Right cardiac atrium (tissue), 5 donors: Measurements from ENCODE around the gene CPT1B. TPM values are rescaled to one million over a fixed set of nuclear protein-coding genes. Genes with fewer than 3 reads are reported as not detected.
"Not testable (repeated sequence)": the region's sequence is repeated elsewhere in the genome, so short reads cannot be mapped to it uniquely, and the experiment has no call there.

Experiments used
- ATAC-seq, 2 donors: fragments of 200-7000 bp; cut with Tn5 transposase; one replicate each; pipeline versions ENCODE4 v1.8.0 to v1.9.1; 2020; ENCODE audit warnings: moderate library complexity in 2 of 2, mild to moderate bottlenecking in 1 of 2
- DNase-seq, 3 donors: peaks; one replicate each; pipeline ENCODE4 v3.0.0-alpha.2; 2020
- H3K27ac ChIP-seq: one replicate; pipeline ENCODE4 v1.5.1; 2013; ENCODE audit warnings: mild to moderate bottlenecking, low read length, control low read depth, moderate library complexity
- H3K27me3 ChIP-seq: one replicate; pipeline ENCODE4 v1.6.1; 2013; ENCODE audit not compliant: control insufficient read depth, insufficient read depth
- H3K4me1 ChIP-seq: one replicate; pipeline ENCODE4 v1.6.1; 2013; ENCODE audit warnings: low read length; ENCODE audit not compliant: control insufficient read depth, insufficient read depth
- H3K4me3 ChIP-seq: one replicate; pipeline ENCODE4 v1.5.1; 2013; ENCODE audit warnings: low read length, control low read depth
- H3K9me3 ChIP-seq: one replicate; pipeline ENCODE4 v1.6.1; 2013; ENCODE audit warnings: low read length; ENCODE audit not compliant: control insufficient read depth
- WGBS: extraction: QIAGEN DNeasy Blood & Tissue Kit; methylation state at CpG from one replicate; pipeline ENCODE4 v1.1.7; 2013; 5-methylcytosine and 5-hydroxymethylcytosine counted together
- intact Hi-C, 4 donors: fragments of 100-400 bp; cut with DNase I; formaldehyde crosslinking; loops; one replicate each; pipeline versions ENCODE4 v1.11.0 to v1.14.0; 2022 to 2023
- polyA plus RNA-seq: library from polyadenylated mRNA; stranded (reverse); fragments of 200-250 nt; gene quantifications from one replicate; pipeline ENCODE4 v1.2.3, GENCODE V29; 2013
- total RNA-seq, 4 donors: library from RNA; stranded (reverse); fragmentation: NEBNext Ultra II Directional; extraction: Animal tissue kit (Norgen Biotek cat#: 25700); gene quantifications; one replicate each; pipeline ENCODE4 v1.2.1, GENCODE V29; 2021
- donor health status: healthy with polysubstance abuse.
- donor health status: DM: no; HTN: yes; CAD: no.
- donor health status: DM: no; HTN: no; CAD: no.
- donor health status: DM: no; HTN: yes; CAD: no; lungs with severe emphysema.
- donor health status: DM: yes; HTN: yes; CAD: no.

CPT1B gene
- total and polyA plus RNA-seq, 5 donors = 217 to 290 (median 237) TPM

DNA sequence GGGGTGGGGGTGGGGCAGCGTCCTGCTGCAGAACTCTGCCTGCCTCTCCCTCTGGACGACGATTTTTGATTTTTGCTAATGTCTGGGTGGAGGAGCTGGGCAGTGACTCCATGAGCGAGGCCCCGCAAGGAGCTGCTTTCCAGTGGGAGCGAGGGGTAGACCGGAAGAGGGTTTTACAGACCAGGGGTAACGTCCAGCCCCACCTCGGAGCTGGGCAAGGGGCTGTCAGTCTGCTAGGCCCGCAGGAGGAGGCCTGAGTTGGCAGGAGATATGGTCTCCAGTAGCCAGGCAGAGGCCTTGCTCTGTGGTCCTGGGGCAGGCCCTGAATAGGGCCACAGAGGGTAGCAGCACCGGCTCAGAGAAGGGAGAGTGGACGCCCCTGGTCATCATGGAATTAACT is 31.4 kb upstream of the CPT1B start:
- Histone ChIP-seq H3K27me3 (no peaks in the 10 kb centered on the region), H3K9me3 (no peaks in the 10 kb centered on the region), H3K27ac (no peak overlapping the region), H3K4me1 (no peaks in the 10 kb centered on the region), H3K4me3 (no peak overlapping the region)
- ATAC-seq = no peak
- WGBS = 80% methylated on average over 12 of the region's 12 CpGs
- DNase-seq = peak in 1 of 3 donors; percentile 24
- intact Hi-C loops = loop anchor here in 1 of 4 donors (10.0 kb wide), 1 partner anchor 115 kb away; no protein-coding TSS in a partner anchor

GRCh38 chr22:50608996-50609395 is 30.8 kb upstream of the CPT1B start:
- Histone ChIP-seq H3K27ac (no peak overlapping the region), H3K4me1 (no peaks in the 10 kb centered on the region), H3K27me3 (no peaks in the 10 kb centered on the region), H3K9me3 (no peaks in the 10 kb centered on the region), H3K4me3 (no peak overlapping the region)
- DNase-seq (peak in 1 of 3 donors; percentile 23), ATAC-seq (no peak)
- intact Hi-C loops = loop anchor here in 1 of 4 donors (10.0 kb wide), 1 partner anchor 114 kb away; no protein-coding TSS in a partner anchor
- WGBS = 86% methylated on average over 10 of the region's 10 CpGs

- not testable (repeated sequence) for H3K9me3 ChIP-seq, H3K27me3 ChIP-seq, H3K27ac ChIP-seq, H3K4me3 ChIP-seq, ATAC-seq, H3K4me1 ChIP-seq
- DNase-seq = peak in 1 of 3 donors; percentile 19
- intact Hi-C loops = loop anchor here in 1 of 4 donors (10.0 kb wide), 1 partner anchor 113 kb away; no protein-coding TSS in a partner anchor
- WGBS = 84% methylated on average over 39 of the region's 39 CpGs
Observed at GRCh38 chr22:50608058-50608840, 30.0 kb upstream of the CPT1B start.

DNA sequence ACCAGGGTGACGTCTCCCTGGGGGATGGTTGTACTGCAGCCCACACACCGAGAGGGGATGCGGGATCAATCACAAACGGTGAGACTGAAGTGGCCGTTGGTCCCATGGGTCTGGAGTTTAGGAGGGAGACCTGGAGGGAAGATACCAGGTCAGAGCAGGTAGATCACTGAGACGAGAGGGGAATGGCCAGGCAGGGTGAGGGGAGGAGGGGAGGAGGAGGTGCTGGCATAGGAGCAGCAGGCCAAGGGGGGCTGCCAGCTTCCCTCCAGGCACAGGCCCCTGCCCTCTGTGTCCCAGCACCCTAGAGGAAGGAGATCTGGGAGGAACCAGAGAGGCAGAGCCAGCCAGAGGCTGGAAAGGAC is 29.4 kb upstream of the CPT1B start:
- Histone ChIP-seq H3K4me1 (no peaks in the 10 kb centered on the region), H3K4me3 (no peak overlapping the region), H3K9me3 (no peaks in the 10 kb centered on the region), H3K27ac (no peak overlapping the region), H3K27me3 (no peaks in the 10 kb centered on the region)
- intact Hi-C loops = loop anchor here in 1 of 4 donors (10.0 kb wide), 1 partner anchor 113 kb away; no protein-coding TSS in a partner anchor
- no peak for ATAC-seq
- 66% methylated on average over 6 of the region's 6 CpGs for WGBS
- no peak for DNase-seq

GRCh38 chr22:50606946-50607658 is 28.9 kb upstream of the CPT1B start:
- no peaks in the 10 kb centered on the region for H3K9me3 ChIP-seq
- no peak overlapping the region for H3K27ac ChIP-seq
- intact Hi-C loops = loop anchor here in 1 of 4 donors (10.0 kb wide), 1 partner anchor 112 kb away; no protein-coding TSS in a partner anchor
- H3K27me3 ChIP-seq = no peaks in the 10 kb centered on the region
- DNase-seq (peak in 2 of 3 donors; percentile 30 to 39), ATAC-seq (no peak)
- no peaks in the 10 kb centered on the region for H3K4me1 ChIP-seq
- no peak overlapping the region for H3K4me3 ChIP-seq
- WGBS = 71% methylated on average over 18 of the region's 18 CpGs

GRCh38 chr22:50606165-50606945 is 28.1 kb upstream of the CPT1B start:
- no peak overlapping the region for H3K27ac ChIP-seq
- no peaks in the 10 kb centered on the region for H3K4me1 ChIP-seq
- no peak overlapping the region for H3K4me3 ChIP-seq
- ATAC-seq = no peak
- H3K9me3 ChIP-seq = no peaks in the 10 kb centered on the region
- 72% methylated on average over 19 of the region's 19 CpGs for WGBS
- intact Hi-C loops = loop anchor here in 1 of 4 donors (10.0 kb wide), 1 partner anchor 112 kb away; no protein-coding TSS in a partner anchor
- no peaks in the 10 kb centered on the region for H3K27me3 ChIP-seq
- peak in 2 of 3 donors; percentile 37 to 42 for DNase-seq

- whole genome bisulfite sequencing = 81% methylated on average over 20 of the region's 20 CpGs
- intact Hi-C loops = loop anchor here in 1 of 4 donors (10.0 kb wide), 1 partner anchor 111 kb away; no protein-coding TSS in a partner anchor
Observed at GRCh38 chr22:50605613-50606074, 27.4 kb upstream of the CPT1B start.

GRCh38 chr22:50605002-50605612 is 26.9 kb upstream of the CPT1B start:
- no peaks in the 10 kb centered on the region for H3K4me1 ChIP-seq
- 83% methylated on average over 23 of the region's 23 CpGs for WGBS
- no peak overlapping the region for H3K4me3 ChIP-seq
- no peak overlapping the region for H3K27ac ChIP-seq
- H3K27me3 ChIP-seq = no peaks in the 10 kb centered on the region
- H3K9me3 ChIP-seq = no peaks in the 10 kb centered on the region
- intact Hi-C loops = loop anchor here in 1 of 4 donors (10.0 kb wide), 1 partner anchor 110 kb away; no protein-coding TSS in a partner anchor
- ATAC-seq (no peak), DNase-seq (peak in 2 of 3 donors; percentile 32 to 42)

More at GRCh38 chr22:50605613-50606074, 27.4 kb upstream of the CPT1B start:
- H3K9me3 ChIP-seq = no peaks in the 10 kb centered on the region
- H3K4me3 ChIP-seq = no peak overlapping the region
- no peak for ATAC-seq
- H3K27me3 ChIP-seq = no peaks in the 10 kb centered on the region
- H3K27ac ChIP-seq = no peak overlapping the region
- H3K4me1 ChIP-seq = no peaks in the 10 kb centered on the region
- peak in 2 of 3 donors; percentile 54 to 58 for DNase-seq

- Histone ChIP-seq H3K4me3 (no peak overlapping the region), H3K27ac (no peak overlapping the region), H3K27me3 (no peaks in the 10 kb centered on the region), H3K9me3 (no peaks in the 10 kb centered on the region), H3K4me1 (no peaks in the 10 kb centered on the region)
- DNase-seq (peak in 2 of 3 donors; percentile 25 to 43), ATAC-seq (no peak)
- intact Hi-C loops = loop anchor here in 1 of 4 donors (10.0 kb wide), 1 partner anchor 110 kb away; no protein-coding TSS in a partner anchor
- WGBS = 43% methylated on average over 103 of the region's 103 CpGs
Observed at GRCh38 chr22:50604256-50605001, 26.2 kb upstream of the CPT1B start.
